HuH-7 (cell line): ENCODE measurements around the gene ITPR3.

ENCODE experiments used
- DNase-seq: peaks from one replicate; pipeline ENCODE4 v3.0.0; 2011; ENCODE audit warnings: low spot score

Gene ITPR3

DNA sequence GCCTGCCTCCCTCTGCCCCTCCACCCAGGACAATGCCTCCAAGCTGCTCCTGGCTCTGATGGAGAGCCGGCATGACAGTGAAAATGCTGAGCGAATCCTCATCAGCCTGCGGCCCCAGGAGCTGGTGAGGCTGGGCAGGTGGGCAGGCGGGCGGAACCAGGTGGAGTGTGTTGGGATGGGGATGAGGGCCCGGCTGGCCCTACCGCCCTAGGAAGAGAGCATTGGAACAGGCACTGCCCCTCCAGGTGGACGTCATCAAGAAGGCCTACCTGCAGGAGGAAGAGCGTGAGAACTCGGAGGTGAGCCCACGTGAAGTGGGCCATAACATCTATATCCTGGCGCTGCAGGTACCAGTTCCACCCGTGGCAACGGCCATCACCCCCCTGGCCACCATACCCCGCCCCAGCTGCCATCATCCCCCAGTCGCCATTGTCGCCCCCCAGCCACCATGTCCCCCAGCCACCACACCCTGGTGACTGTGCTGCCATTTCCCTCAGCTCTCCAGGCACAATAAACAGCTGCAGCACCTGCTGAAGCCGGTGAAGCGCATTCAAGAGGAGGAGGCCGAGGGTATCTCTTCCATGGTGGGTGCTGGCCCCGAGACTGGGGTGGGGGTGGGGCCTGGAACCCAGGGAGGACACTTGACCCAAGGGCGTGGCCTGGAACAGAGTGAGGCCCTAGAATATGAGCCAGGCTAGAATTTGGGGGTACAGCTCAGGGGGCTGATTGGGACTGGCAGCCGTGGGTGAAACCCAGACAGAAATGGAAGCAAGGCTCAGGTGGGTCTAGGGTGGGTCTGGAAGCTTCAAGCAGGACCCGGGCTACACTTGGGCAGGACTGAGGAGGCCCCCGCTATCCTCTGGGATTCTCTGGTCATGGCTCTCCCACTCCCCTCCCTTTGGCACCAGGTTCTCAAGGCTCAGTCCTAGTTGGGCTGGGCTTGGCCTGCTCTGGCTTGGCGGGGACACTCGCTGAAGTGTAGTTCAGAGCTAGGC is 66.2 kb downstream of the ITPR3 start:
- no peak for DNase-seq

GRCh38 chr6:33688006-33688405 is 66.9 kb downstream of the ITPR3 start:
- DNase-seq: no peak

- DNase-seq: no peak
Measured at GRCh38 chr6:33688451-33689147, 67.5 kb downstream of the ITPR3 start.

DNA sequence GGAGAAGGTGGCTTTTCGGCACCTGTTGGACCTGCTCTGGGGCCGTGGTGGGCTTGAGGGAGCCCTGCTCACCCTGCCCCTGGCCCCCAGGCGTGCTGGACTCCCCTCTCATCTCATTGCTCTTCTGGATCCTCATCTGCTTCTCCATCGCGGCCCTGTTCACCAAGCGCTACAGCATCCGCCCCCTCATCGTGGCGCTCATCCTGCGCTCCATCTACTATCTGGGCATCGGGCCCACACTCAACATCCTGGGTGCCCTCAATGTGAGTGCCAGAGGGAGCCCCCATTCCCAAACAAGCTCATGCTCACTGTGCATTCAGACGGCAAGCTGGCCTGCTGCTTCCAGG is 68.0 kb downstream of the ITPR3 start:
- no peak for DNase-seq

GRCh38 chr6:33689879-33690278 is 68.8 kb downstream of the ITPR3 start:
- DNase-seq: no peak

- no peak for DNase-seq
Measured at GRCh38 chr6:33690766-33691165, 69.6 kb downstream of the ITPR3 start.

GRCh38 chr6:33691456-33692077 is 70.4 kb downstream of the ITPR3 start:
- DNase-seq: no peak

DNA sequence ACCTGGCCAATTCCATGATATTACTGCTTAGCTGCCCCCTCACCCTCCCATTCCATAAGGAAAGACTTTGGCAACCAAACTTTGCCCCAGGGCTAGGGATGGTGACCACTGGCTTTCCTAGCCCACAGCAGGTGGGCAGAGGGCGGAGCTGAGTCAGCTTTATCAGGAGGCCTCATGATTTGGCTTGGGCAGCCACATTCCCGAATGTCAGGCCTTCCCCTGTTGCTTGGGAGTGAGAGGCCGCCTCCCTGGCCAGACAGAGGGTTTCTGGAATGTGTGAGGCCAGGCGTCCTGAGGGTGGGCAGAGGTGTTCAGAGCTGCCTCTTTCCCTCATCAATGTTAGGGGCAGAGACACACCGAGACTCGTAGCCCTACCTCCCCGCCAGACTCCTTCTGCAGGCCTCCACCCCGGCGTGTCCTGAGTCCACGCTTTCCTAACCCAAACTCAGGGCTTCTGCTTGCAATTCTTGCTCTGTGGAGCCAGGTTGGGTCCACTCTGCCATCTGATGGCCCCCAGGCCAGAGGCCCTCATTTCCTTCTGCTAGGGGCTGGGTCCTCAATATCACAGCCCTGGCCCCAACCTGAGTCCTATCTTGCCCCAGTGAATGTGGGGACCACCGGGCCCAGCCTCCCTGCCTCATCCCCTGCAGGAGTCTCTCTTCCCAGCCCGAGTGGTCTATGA is 71.1 kb downstream of the ITPR3 start:
- DNase-seq: no peak

DNA sequence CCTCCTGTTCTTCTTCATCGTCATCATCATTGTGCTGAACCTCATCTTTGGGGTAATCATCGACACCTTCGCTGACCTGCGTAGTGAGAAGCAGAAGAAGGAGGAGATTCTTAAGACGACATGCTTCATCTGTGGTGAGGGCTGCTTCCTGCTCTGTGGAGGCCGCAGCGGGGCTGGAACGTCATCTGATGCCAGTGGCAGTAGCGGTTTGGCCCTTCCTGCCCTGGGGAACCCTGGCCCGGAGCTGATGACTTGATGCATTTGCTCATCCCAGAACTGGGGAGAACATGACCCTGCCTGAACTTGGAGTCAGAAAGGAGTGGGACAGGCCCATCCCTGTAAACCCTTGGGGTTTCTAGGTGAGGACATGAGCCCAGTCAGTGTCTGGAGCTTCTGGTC is 71.6 kb downstream of the ITPR3 start:
- no peak for DNase-seq

DNA sequence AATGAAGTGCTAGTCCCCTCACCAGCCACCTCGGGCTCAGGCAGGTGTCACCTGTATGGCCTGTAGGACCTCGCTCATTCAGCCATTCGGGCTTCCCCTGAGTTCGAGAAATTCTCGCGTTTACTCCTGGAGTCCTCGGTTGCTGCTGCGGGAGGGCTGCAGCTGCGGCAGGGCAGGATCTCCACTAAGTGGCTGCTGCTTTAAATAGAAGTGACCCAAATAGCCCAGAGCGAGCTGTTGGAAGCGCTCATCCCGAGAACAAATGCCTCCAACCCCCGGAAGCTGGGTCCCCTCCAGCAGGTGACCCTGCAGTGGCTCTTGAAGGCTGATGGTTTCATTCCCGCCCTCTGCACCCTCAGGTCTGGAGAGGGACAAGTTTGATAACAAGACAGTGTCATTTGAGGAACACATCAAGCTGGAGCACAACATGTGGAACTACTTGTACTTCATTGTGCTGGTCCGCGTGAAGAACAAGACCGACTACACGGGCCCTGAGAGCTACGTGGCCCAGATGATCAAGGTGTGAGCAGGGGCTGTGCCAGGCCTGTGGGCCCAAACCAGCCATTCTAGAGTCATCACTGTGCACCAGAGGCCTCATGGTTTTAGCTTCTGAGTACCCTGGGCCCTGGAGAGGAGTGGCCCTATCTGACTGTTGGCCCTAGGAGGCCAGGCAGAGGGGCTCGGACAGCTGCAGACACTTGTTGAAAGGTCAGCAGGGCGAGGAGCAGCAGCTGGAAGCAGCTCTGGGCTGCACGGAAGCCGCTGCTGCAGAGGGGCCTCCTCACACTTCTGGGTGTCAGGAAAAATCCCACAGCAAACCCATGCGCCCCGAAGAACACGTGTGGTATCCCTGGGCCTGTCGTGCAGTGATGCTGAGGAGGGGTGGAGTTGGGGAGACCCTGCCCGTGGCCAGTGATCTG is 72.3 kb downstream of the ITPR3 start:
- DNase-seq: no peak

- DNase-seq: no peak
Measured at GRCh38 chr6:33694401-33694931, 73.3 kb downstream of the ITPR3 start.

- no peak for DNase-seq
Measured at GRCh38 chr6:33694977-33695376, 73.9 kb downstream of the ITPR3 start.

GRCh38 chr6:33695451-33695887 is 74.3 kb downstream of the ITPR3 start:
- no peak for DNase-seq

GRCh38 chr6:33696076-33696475 is 75.0 kb downstream of the ITPR3 start:
- DNase-seq: no peak

DNA sequence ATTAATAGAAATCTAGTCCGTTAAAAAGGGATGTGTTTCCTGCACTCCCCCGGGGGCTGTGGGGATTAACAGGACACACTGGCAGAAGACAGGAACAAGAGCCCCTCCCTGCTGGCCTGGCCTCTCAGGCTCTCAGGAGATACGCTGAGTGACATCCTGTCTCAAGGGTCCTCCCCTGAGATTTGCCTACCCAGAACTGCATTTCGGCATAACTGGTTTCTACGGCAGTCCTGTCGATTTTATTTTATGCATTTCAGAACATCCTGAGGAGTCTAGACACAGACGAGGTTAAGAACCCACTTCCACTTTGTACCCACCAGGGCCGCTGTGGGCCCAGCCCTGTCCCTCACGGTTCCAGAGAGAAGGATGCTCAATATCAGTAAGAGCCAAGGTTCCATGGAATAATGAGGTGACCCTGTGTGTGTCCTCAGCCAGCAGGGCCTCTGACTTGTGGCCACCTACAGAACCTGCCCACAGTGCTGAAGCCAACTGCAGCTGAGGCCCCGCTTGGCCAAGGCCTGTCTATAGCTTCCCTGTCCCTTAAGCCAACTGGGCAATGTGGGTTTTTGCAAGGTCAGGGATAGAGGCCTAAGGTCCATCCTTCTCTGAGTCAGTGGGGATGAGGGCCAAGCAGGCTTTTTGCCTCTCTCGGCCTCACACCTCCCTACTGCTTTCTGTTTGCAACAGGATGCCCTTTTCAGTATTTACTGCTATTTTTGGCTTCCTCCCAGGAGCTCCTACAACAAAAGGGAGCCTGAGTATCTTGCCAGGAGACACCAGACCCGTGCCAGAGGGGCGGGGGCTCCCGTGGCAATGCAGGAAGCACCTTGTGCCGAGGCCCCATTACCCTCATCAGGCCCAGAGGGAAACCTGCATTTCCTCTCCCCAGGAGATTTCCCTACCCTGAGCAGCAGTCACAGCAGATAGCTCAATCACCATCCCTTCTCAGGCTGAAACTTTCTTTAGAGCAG is 75.7 kb downstream of the ITPR3 start:
- DNase-seq: no peak

DNA sequence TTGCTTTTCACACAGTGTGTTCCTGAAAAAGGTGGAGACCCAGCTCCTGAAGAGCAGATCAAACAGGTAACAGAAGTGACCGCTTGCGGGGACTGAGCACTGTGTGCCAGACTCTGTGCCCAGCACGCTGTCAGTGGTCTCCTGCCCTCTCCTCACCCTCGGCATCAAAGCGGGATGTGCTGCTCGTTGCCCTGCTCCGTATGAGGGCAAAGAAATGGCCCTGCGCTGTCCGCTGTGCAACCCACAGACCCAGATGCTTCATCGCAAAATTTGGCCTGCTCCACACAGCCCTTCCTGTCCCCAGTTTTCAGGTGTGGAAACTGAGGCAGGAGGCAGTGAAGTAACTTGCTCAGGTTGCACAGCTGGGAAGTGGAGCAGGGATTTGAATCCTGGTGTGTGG is 76.7 kb downstream of the ITPR3 start:
- no peak for DNase-seq

- DNase-seq: no peak
Measured at GRCh38 chr6:33698494-33698893, 77.4 kb downstream of the ITPR3 start.

DNA sequence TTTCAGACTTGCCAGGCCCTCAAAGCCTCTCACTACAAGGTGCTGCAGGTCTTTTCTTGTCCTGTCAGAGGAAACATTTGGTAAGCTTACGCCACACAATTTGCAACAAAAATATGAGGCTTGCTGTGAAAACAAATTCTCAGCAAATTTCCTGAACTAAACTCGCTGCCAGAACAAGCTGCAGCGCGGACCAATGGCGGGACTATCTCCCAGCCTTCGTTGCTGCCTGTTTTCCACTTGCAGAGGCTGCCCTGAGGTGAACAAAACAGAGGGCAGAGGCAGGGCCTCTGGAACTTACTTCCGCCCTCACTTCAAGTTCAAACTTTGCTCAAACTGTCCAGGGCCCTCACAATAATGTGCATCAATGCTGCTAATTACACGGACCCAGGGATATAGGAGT is 78.0 kb downstream of the ITPR3 start:
- no peak for DNase-seq

- DNase-seq: no peak
Measured at GRCh38 chr6:33699739-33700138, 78.6 kb downstream of the ITPR3 start.
